ENCODE data around the gene UCK1.

DNA sequence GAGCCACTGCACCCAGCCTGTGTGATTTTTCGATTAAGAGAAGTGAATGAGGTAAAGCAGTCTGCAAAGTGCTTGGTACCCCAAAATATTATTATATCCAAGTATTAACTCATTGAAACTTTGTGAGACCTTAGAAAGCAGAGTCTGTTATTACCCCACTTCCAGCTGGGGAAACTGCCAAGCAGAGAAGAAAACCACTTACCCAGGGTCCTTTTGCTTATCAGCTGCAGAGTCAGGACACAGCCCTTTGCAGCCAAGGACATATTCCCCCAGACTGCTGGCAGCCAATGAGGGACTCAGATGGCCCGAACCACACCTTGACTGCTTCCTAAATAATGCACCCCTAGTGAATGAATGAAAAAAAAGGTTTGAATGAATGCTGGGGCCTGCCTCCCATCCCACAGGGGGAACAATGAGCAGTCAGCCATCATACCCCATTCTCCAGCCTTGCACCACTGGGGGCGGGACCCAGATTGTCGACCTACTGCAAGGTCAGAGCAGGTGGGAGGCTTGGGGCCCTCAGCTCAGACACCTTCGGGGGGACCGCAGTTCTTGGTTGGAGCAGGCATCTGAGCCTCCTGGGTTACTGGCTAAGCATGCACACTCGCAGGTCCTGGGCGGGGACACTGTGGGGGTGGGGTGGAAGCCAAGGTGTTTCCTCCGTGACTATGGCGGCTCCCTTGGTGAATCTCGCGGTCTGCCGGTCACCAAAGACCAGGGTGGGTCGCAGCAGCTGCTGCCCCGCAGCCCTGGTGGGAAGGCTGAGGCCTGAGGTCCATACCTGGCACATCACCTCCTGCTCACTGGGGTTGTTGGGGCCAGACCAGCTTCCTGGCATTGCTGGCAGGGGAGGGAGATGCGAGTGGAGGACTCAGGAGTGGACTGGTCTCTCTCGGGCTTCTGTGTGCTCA, 43.9 kb upstream of the UCK1 start:
- TF ChIP-seq CTCF (IDR thresholded peaks at IDR 0.05): no peak
- no peak for TF ChIP-seq EZH2 (IDR thresholded peaks at IDR 0.05)
